CD14-positive monocyte (primary cell): Measurements from ENCODE around the gene CUZD1. TPM values are rescaled to one million over a fixed set of nuclear protein-coding genes. Genes with fewer than 3 reads are reported as not detected.

Experiments
- DNase-seq, 3 donors: peaks; one replicate each; pipeline ENCODE4 v3.0.0-alpha.2; 2011 to 2022
- H2AFZ ChIP-seq: 2 replicates; pipeline ENCODE4 v1.6.0; 2012; ENCODE audit warnings: mild to moderate bottlenecking, low read depth, low read length, inconsistent platforms; ENCODE audit not compliant: insufficient read depth, poor library complexity, severe bottlenecking
- H3K27ac ChIP-seq, 2 donors: 1 replicate in 1 of 2; 2 replicates in 1 of 2; pipeline ENCODE4 v1.5.1; 2012 to 2013; ENCODE audit warnings: low read length in 2 of 2, control low read depth in 1 of 2, inconsistent platforms in 1 of 2, low read depth in 1 of 2, mild to moderate bottlenecking in 1 of 2
- H3K27me3 ChIP-seq, 2 donors: one replicate each; pipeline versions ENCODE4 v1.6.0 to v1.6.1; 2011 to 2013; ENCODE audit warnings: low read length in 2 of 2; ENCODE audit not compliant: control insufficient read depth in 2 of 2, insufficient read depth in 2 of 2
- H3K36me3 ChIP-seq, 2 donors: replicated peaks in 1 of 2; 1 replicate in 1 of 2; 2 replicates in 1 of 2; pipeline versions ENCODE4 v1.5.1 to v1.6.1; 2012 to 2013; ENCODE audit warnings: low read length in 2 of 2, control low read depth in 1 of 2, inconsistent platforms in 1 of 2, mild to moderate bottlenecking in 1 of 2; ENCODE audit not compliant: insufficient read depth in 2 of 2, control insufficient read depth in 1 of 2
- H3K4me1 ChIP-seq, 2 donors: 1 replicate in 1 of 2; 2 replicates in 1 of 2; pipeline versions ENCODE4 v1.5.1 to v1.6.1; 2012 to 2013; ENCODE audit warnings: low read length in 2 of 2, control low read depth in 1 of 2, inconsistent platforms in 1 of 2, mild to moderate bottlenecking in 1 of 2, moderate library complexity in 1 of 2; ENCODE audit not compliant: insufficient read depth in 2 of 2, control insufficient read depth in 1 of 2
- H3K4me2 ChIP-seq: replicated peaks from 2 replicates; pipeline ENCODE3; 2012; ENCODE audit warnings: low read length, moderate library complexity, mild to moderate bottlenecking; ENCODE audit not compliant: poor library complexity, severe bottlenecking; ENCODE audit errors: extremely low read depth
- H3K4me3 ChIP-seq, 3 experiments: fragments of 200-600 bp in 1 of 3; sonication (generic) in 1 of 3; replicated peaks in 1 of 3; 1 replicate in 2 of 3; 2 replicates in 1 of 3; pipeline ENCODE4 v1.5.1; 2011 to 2013; ENCODE audit warnings: low read length in 3 of 3, mild to moderate bottlenecking in 3 of 3, control low read depth in 2 of 3, low read depth in 2 of 3, inconsistent platforms in 1 of 3, moderate library complexity in 1 of 3
- H3K79me2 ChIP-seq: 2 replicates; pipeline ENCODE4 v1.6.0; 2012; ENCODE audit warnings: mild to moderate bottlenecking, control low read depth, inconsistent platforms, low read length, moderate library complexity; ENCODE audit not compliant: insufficient read depth
- H3K9ac ChIP-seq: 2 replicates; pipeline ENCODE4 v1.6.0; 2017; ENCODE audit warnings: low read length, mild to moderate bottlenecking; ENCODE audit not compliant: insufficient read depth, poor library complexity, severe bottlenecking
- H3K9me3 ChIP-seq, 2 donors: replicated peaks in 1 of 2; 1 replicate in 1 of 2; 2 replicates in 1 of 2; pipeline versions ENCODE4 v1.5.1 to v1.6.1; 2012 to 2013; ENCODE audit warnings: low read length in 2 of 2, control low read depth in 1 of 2; ENCODE audit not compliant: control insufficient read depth in 1 of 2, insufficient read depth in 1 of 2
- H4K20me1 ChIP-seq: 2 replicates; pipeline ENCODE4 v1.6.0; 2012; ENCODE audit warnings: mild to moderate bottlenecking, low read length, control low read depth, moderate library complexity; ENCODE audit not compliant: insufficient read depth
- H3K27ac Mint-ChIP-seq, 7 donors: one replicate each; pipeline ENCODE4 v1.8.0; 2020; ENCODE audit warnings: mild to moderate bottlenecking in 7 of 7, mixed read lengths in 7 of 7, moderate library complexity in 6 of 7, inconsistent platforms in 2 of 7
- H3K27me3 Mint-ChIP-seq, 3 donors: one replicate each; pipeline ENCODE4 v1.8.0; 2021 to 2022; ENCODE audit warnings: low read depth in 3 of 3, mild to moderate bottlenecking in 3 of 3, mixed read lengths in 3 of 3, moderate library complexity in 3 of 3, inconsistent platforms in 1 of 3
- H3K36me3 Mint-ChIP-seq, 2 donors: one replicate each; pipeline ENCODE4 v1.8.0; 2020; ENCODE audit warnings: mixed read lengths in 2 of 2, inconsistent platforms in 1 of 2, mild to moderate bottlenecking in 1 of 2
- H3K4me1 Mint-ChIP-seq: one replicate; pipeline ENCODE4 v1.8.0; 2020; ENCODE audit warnings: mild to moderate bottlenecking, mixed read lengths
- H3K4me3 Mint-ChIP-seq, 2 donors: one replicate each; pipeline ENCODE4 v1.8.0; 2020; ENCODE audit warnings: mild to moderate bottlenecking in 2 of 2, mixed read lengths in 2 of 2, moderate library complexity in 1 of 2
- H3K9me3 Mint-ChIP-seq, 7 donors: one replicate each; pipeline ENCODE4 v1.8.0; 2020 to 2022; ENCODE audit warnings: mixed read lengths in 7 of 7, mild to moderate bottlenecking in 6 of 7, moderate library complexity in 6 of 7, inconsistent platforms in 2 of 7
- WGBS: methylation state at CpG from one replicate; pipeline ENCODE4 v1.1.5; 2013; ENCODE audit warnings: missing lambda C conversion rate; ENCODE audit not compliant: insufficient coverage; 5-methylcytosine and 5-hydroxymethylcytosine counted together
- intact Hi-C, 2 donors: fragments of 100-400 bp; cut with micrococcal nuclease; formaldehyde crosslinking; loops; one replicate each; pipeline versions ENCODE4 v1.15.0 to v1.15.1; 2023
- polyA plus RNA-seq, 3 donors: library from polyadenylated mRNA; depleted of rRNA in 1 of 3; unstranded in 2 of 3; stranded (reverse) in 1 of 3; fragments of 300-500 nt in 2 of 3; fragments of >200 nt in 1 of 3; fragmentation: Illumina TruSeq in 2 of 3; gene quantifications; 1 replicate in 2 of 3; 2 replicates in 1 of 3; pipeline ENCODE4 v1.2.3, GENCODE V29; 2012 to 2021
- TF ChIP-seq, protein P1 (sequence below): fragments of 200-600 bp; IDR thresholded peaks from one replicate; pipeline ENCODE4 v1.8.0; 2022; ENCODE audit warnings: antibody characterized with exemption, mild to moderate bottlenecking

Gene CUZD1
- polyA plus RNA-seq, 3 donors = 0.14 to 0.29 TPM; not detected in 1

DNA sequence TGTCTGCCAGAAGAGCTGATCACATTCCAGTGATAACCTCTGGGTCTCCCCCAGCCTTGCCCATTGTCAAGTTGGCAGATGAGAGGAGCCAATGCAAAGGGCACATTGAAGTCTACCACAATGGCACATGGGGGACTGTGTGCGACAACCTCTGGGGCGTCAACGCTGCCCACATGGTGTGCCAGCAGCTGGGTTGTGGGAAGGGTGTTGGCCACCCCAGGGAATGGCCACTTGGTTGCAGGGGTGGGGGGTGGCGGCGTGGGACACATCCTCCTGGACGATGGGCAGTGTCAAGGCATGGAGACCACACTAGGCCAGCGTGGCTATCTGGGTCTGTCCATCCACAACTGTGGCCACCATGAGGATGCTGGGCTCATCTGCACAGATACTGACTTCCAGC, 43.4 kb downstream of the CUZD1 start:
- no peak overlapping the region for H3K4me3 Mint-ChIP-seq
- TF ChIP-seq, protein P1, sequence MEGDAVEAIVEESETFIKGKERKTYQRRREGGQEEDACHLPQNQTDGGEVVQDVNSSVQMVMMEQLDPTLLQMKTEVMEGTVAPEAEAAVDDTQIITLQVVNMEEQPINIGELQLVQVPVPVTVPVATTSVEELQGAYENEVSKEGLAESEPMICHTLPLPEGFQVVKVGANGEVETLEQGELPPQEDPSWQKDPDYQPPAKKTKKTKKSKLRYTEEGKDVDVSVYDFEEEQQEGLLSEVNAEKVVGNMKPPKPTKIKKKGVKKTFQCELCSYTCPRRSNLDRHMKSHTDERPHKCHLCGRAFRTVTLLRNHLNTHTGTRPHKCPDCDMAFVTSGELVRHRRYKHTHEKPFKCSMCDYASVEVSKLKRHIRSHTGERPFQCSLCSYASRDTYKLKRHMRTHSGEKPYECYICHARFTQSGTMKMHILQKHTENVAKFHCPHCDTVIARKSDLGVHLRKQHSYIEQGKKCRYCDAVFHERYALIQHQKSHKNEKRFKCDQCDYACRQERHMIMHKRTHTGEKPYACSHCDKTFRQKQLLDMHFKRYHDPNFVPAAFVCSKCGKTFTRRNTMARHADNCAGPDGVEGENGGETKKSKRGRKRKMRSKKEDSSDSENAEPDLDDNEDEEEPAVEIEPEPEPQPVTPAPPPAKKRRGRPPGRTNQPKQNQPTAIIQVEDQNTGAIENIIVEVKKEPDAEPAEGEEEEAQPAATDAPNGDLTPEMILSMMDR = no peak
- H3K4me1 Mint-ChIP-seq = no peaks in the 10 kb centered on the region

GRCh38 chr10:122798704-122799231, 46.9 kb downstream of the CUZD1 start:
- H2AFZ ChIP-seq = no peak overlapping the region
- Mint-ChIP-seq H3K9me3 (peaks cover 0 to 10% (median 0%) of the 10 kb centered on the region in 7 donors), H3K27ac (no peak overlapping the region), H3K36me3 (no peaks in the 10 kb centered on the region), H3K27me3 (peaks cover 2 to 4% (median 2%) of the 10 kb centered on the region in 3 donors), H3K4me1 (no peaks in the 10 kb centered on the region), H3K4me3 (no peak overlapping the region)
- no peaks in the 10 kb centered on the region for H4K20me1 ChIP-seq
- WGBS = 84% methylated on average over 11 of the region's 12 CpGs
- no peak for DNase-seq
- no peak overlapping the region for H3K4me3 ChIP-seq
- no peaks in the 10 kb centered on the region for H3K79me2 ChIP-seq
- no peaks in the 10 kb centered on the region for H3K9me3 ChIP-seq
- no peak overlapping the region for H3K27ac ChIP-seq
- intact Hi-C loops = no loop called here
- no peak overlapping the region for H3K9ac ChIP-seq
- H3K36me3 ChIP-seq = no peaks in the 10 kb centered on the region
- H3K4me2 ChIP-seq = no peak overlapping the region
- TF ChIP-seq, protein P1 = no peak
- H3K27me3 ChIP-seq = no peaks in the 10 kb centered on the region
- no peaks in the 10 kb centered on the region for H3K4me1 ChIP-seq

More for the DNA sequence above, 43.4 kb downstream of the CUZD1 start:
- H3K27me3 ChIP-seq = no peaks in the 10 kb centered on the region
- H3K9me3 Mint-ChIP-seq = peaks cover 0 to 6% (median 0%) of the 10 kb centered on the region in 7 donors
- intact Hi-C loops = no loop called here
- WGBS = 79% methylated on average over 7 of the region's 7 CpGs
- no peak overlapping the region for H3K4me3 ChIP-seq
- no peak overlapping the region for H2AFZ ChIP-seq
- no peak overlapping the region for H3K27ac ChIP-seq
- H3K27me3 Mint-ChIP-seq = peaks cover 1 to 5% (median 2%) of the 10 kb centered on the region in 3 donors
- H3K27ac Mint-ChIP-seq = no peak overlapping the region
- no peak for DNase-seq
- H3K36me3 Mint-ChIP-seq = no peaks in the 10 kb centered on the region
- H3K9me3 ChIP-seq = no peaks in the 10 kb centered on the region
- no peak overlapping the region for H3K9ac ChIP-seq
- H3K79me2 ChIP-seq = no peaks in the 10 kb centered on the region
- H3K36me3 ChIP-seq = no peaks in the 10 kb centered on the region
- H3K4me2 ChIP-seq = no peak overlapping the region
- H3K4me1 ChIP-seq = no peaks in the 10 kb centered on the region
- no peaks in the 10 kb centered on the region for H4K20me1 ChIP-seq
